Neural cell (in vitro differentiated cells): Measurements from ENCODE around the gene SLC12A3. TPM values are rescaled to one million over a fixed set of nuclear protein-coding genes. Genes with fewer than 3 reads are reported as not detected.

Experiments
- H2AFZ ChIP-seq: fragments of 200-600, 300-800 bp; sonication (generic), shearing (Covaris generic); 2 replicates; pipeline ENCODE4 v1.6.0; 2014; ENCODE audit warnings: low read depth, mild to moderate bottlenecking, antibody characterized with exemption, low read length, moderate library complexity
- H3F3A ChIP-seq: fragments of 200-600 bp; shearing (Covaris generic); 2 replicates; pipeline ENCODE4 v1.6.1; 2016; ENCODE audit warnings: mild to moderate bottlenecking, moderate library complexity, mixed read lengths, antibody characterized with exemption, low read length; ENCODE audit not compliant: insufficient read depth, poor library complexity, severe bottlenecking
- H3K27ac ChIP-seq: fragments of 200-600, 300-800 bp; sonication (generic), shearing (Covaris generic); 2 replicates; pipeline ENCODE4 v1.5.1; 2014; ENCODE audit warnings: mild to moderate bottlenecking, low read length, moderate library complexity
- H3K27me3 ChIP-seq: fragments of 300-800, 200-600 bp; sonication (generic), shearing (Covaris generic); 2 replicates; pipeline ENCODE4 v1.6.0; 2014; ENCODE audit warnings: mild to moderate bottlenecking, low read depth, low read length, moderate library complexity; ENCODE audit not compliant: insufficient read depth
- H3K36me3 ChIP-seq: fragments of 300-800, 200-600 bp; sonication (generic), shearing (Covaris generic); 2 replicates; pipeline ENCODE4 v1.5.1; 2014; ENCODE audit warnings: mild to moderate bottlenecking, antibody characterized with exemption, low read length, moderate library complexity; ENCODE audit not compliant: insufficient read depth
- H3K4me2 ChIP-seq: fragments of 300-800, 200-600 bp; sonication (generic), shearing (Covaris generic); 2 replicates; pipeline ENCODE4 v1.6.0; 2014; ENCODE audit warnings: mild to moderate bottlenecking, low read length
- H3K4me3 ChIP-seq: fragments of 300-800, 200-600 bp; sonication (generic), shearing (Covaris generic); 2 replicates; pipeline ENCODE4 v1.5.1; 2014; ENCODE audit warnings: mild to moderate bottlenecking, low read length, moderate library complexity
- H3K79me2 ChIP-seq: fragments of 200-600 bp; shearing (Covaris generic); replicated peaks from 2 replicates; pipeline ENCODE4 v1.6.0; 2014; ENCODE audit warnings: mild to moderate bottlenecking, low read length, moderate library complexity; ENCODE audit not compliant: insufficient read depth
- H3K9ac ChIP-seq: fragments of 300-800, 200-600 bp; sonication (generic), shearing (Covaris generic); 2 replicates; pipeline ENCODE4 v1.6.1; 2016; ENCODE audit warnings: mild to moderate bottlenecking, low read length, mixed read lengths
- H3K9me2 ChIP-seq: fragments of 200-600 bp; shearing (Covaris generic); 2 replicates; pipeline ENCODE4 v1.6.1; 2016; ENCODE audit warnings: mild to moderate bottlenecking, low read length, mixed read lengths; ENCODE audit not compliant: insufficient read depth
- H3K9me3 ChIP-seq: fragments of 200-600, 300-800 bp; sonication (generic), shearing (Covaris generic); 2 replicates; pipeline ENCODE4 v1.6.1; 2016; ENCODE audit warnings: mild to moderate bottlenecking, mixed run types, low read length, moderate library complexity, mixed read lengths
- H4K20me1 ChIP-seq: fragments of 200-600 bp; shearing (Covaris generic); 2 replicates; pipeline ENCODE4 v1.6.1; 2016; ENCODE audit warnings: mild to moderate bottlenecking, mixed run types; ENCODE audit not compliant: insufficient read depth
- CTCF ChIP-seq: fragments of 450-650 bp; IDR thresholded peaks from 2 replicates; pipeline ENCODE4 v1.5.1; 2014; ENCODE audit warnings: antibody characterized with exemption, mild to moderate bottlenecking, moderate library complexity; ENCODE audit not compliant: poor library complexity, severe bottlenecking
- EP300 ChIP-seq: fragments of 450-650 bp; conservative IDR thresholded peaks from 2 replicates; pipeline ENCODE4 v1.6.1; 2014; ENCODE audit warnings: antibody characterized with exemption, mild to moderate bottlenecking, moderate library complexity; ENCODE audit not compliant: poor library complexity, severe bottlenecking
- EZH2 ChIP-seq: fragments of 200-600, 300-800 bp; shearing (Covaris generic), sonication (generic); IDR thresholded peaks from 2 replicates; pipeline ENCODE4 v1.6.1; 2014; ENCODE audit warnings: antibody characterized with exemption, low read length, borderline replicate concordance, mild to moderate bottlenecking; ENCODE audit not compliant: insufficient read depth, poor library complexity, severe bottlenecking
- MXI1 ChIP-seq: fragments of 450-650 bp; conservative IDR thresholded peaks from 2 replicates; pipeline ENCODE4 v1.6.1; 2014; ENCODE audit warnings: antibody characterized with exemption, mild to moderate bottlenecking; ENCODE audit not compliant: poor library complexity, severe bottlenecking
- POLR2AphosphoS5 ChIP-seq: IDR thresholded peaks from 2 replicates; pipeline ENCODE4 v1.6.1; 2012
- RAD21 ChIP-seq: fragments of 450-650 bp; conservative IDR thresholded peaks from 2 replicates; pipeline ENCODE4 v1.6.1; 2014; ENCODE audit warnings: antibody characterized with exemption, mild to moderate bottlenecking, moderate library complexity
- REST ChIP-seq: IDR thresholded peaks from 2 replicates; pipeline ENCODE4 v1.6.1; 2012; ENCODE audit warnings: borderline replicate concordance
- polyA plus RNA-seq: library from polyadenylated mRNA; depleted of rRNA; stranded (reverse); fragments of >200 nt; gene quantifications from 2 replicates; pipeline ENCODE4 v1.2.3, GENCODE V29; 2014

Gene SLC12A3
- polyA plus RNA-seq, 1 donor from 2014 or later, result 0.09 TPM

GRCh38 chr16:56912746-56913708 lies 48.0 kb downstream of the SLC12A3 start:
- Histone ChIP-seq H3K9me3 (no peaks in the 10 kb centered on the region), H3K27me3 (no peaks in the 10 kb centered on the region), H3K27ac (no peak overlapping the region), H2AFZ (no peak overlapping the region), H3K4me3 (no peak overlapping the region), H3K9ac (no peak overlapping the region), H3K4me2 (no peak overlapping the region), H3K79me2 (no peaks in the 10 kb centered on the region), H3K9me2 (no peaks in the 10 kb centered on the region), H3F3A (no peaks in the 10 kb centered on the region), H3K36me3 (no peaks in the 10 kb centered on the region), H4K20me1 (no peaks in the 10 kb centered on the region)
- no peak for TF ChIP-seq CTCF
- TF ChIP-seq RAD21, result no peak
- TF ChIP-seq EZH2, result no peak
- no peak for TF ChIP-seq MXI1
- TF ChIP-seq EP300, result no peak

- Histone ChIP-seq H2AFZ (no peak overlapping the region), H3K9me2 (no peaks in the 10 kb centered on the region), H3K27me3 (no peaks in the 10 kb centered on the region), H4K20me1 (no peaks in the 10 kb centered on the region), H3K36me3 (no peaks in the 10 kb centered on the region), H3K9ac (no peak overlapping the region), H3K27ac (no peak overlapping the region), H3K4me2 (no peak overlapping the region), H3K9me3 (no peaks in the 10 kb centered on the region), H3F3A (no peaks in the 10 kb centered on the region), H3K4me3 (no peak overlapping the region), H3K79me2 (no peaks in the 10 kb centered on the region)
- TF ChIP-seq EP300 (no peak), EZH2 (no peak), REST (no peak), POLR2AphosphoS5 (no peak), CTCF (no peak)
These were observed 49.9 kb downstream of the SLC12A3 start for GRCh38 chr16:56914896-56915295.
